BJ (cell line): ENCODE measurements around the gene FAM131A. TPM values are rescaled to one million over a fixed set of nuclear protein-coding genes. Genes with fewer than 3 reads are reported as not detected.
"Not testable (repeated sequence)": the region's sequence is repeated elsewhere in the genome, so short reads cannot be mapped to it uniquely, and the experiment has no call there.

Source experiments
- CTCF ChIA-PET: fragments of 350-600 bp; formaldehyde crosslinking; extraction: SDS; loops from one replicate; lab custom pipeline; 2021; ENCODE audit warnings: antibody characterized with exemption, inconsistent platforms; lab: Yijun Ruan, JAX
- POLR2A ChIA-PET: fragments of 300-600 bp; sonication (Branson Sonifier 250); formaldehyde crosslinking; extraction: SDS; loops from one replicate; lab custom pipeline; 2021; ENCODE audit warnings: antibody characterized with exemption; lab: Charles Lee
- DNase-seq: peaks from one replicate; pipeline ENCODE4 v3.0.0-alpha.2; 2011; ENCODE audit warnings: low read depth
- H3K27me3 ChIP-seq: 2 replicates; pipeline ENCODE4 v1.6.0; 2011; ENCODE audit warnings: low read length; ENCODE audit not compliant: control insufficient read depth, insufficient read depth
- H3K36me3 ChIP-seq: 2 replicates; pipeline ENCODE4 v1.5.1; 2011; ENCODE audit warnings: low read length; ENCODE audit not compliant: control insufficient read depth, insufficient read depth
- H3K4me3 ChIP-seq: 2 replicates; pipeline ENCODE4 v1.5.1; 2011; ENCODE audit warnings: low read depth, mild to moderate bottlenecking, control low read depth, low read length
- polyA plus RNA-seq: library from polyadenylated mRNA; depleted of rRNA; stranded (reverse); fragments of >200 nt; gene quantifications from 2 replicates; pipeline ENCODE4 v1.2.3, GENCODE V29; 2011
- TF ChIP-seq, protein P1 (sequence below): IDR thresholded peaks from 2 replicates; pipeline ENCODE4 v1.5.1; 2011; ENCODE audit warnings: low read depth, mild to moderate bottlenecking, control low read depth, inconsistent platforms, low read length, moderate library complexity; ENCODE audit not compliant: insufficient read depth

FAM131A gene
- polyA plus RNA-seq, 1 experiment: 9.3 TPM

DNA sequence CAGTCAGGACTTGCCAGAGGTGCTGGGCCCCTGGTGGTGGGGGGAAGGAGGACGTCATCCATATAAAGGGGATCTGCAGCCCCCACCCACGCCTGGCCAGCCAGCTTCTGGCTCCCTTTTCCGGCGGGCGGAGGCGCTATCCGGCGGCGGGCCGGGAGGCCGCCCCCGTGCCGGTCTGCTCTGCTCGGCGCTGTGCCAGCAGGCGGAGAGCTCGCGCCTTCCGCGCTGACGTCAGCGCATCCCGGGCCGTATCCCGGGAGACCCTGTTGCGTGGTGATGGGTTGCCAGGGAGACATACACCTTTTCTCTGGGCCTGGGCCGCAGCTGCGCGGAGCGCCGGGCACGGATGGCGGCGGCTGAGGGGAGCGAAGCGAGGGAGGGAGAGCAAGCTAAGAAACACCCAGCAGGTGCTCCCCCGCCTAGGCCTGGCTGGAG is 1.1 kb downstream of the FAM131A start:
- ChIA-PET CTCF (interaction anchor here (0.8 to 10.5 kb wide), 2 partner anchors 16 to 222 kb away, joined by 3 to 65 read pairs; no protein-coding TSS in a partner anchor), POLR2A (no interaction called here)
- Histone ChIP-seq H3K36me3 (peaks cover 15% of the 10 kb centered on the region), H3K27me3 (no peaks in the 10 kb centered on the region), H3K4me3 (no peak overlapping the region)
- TF ChIP-seq, protein P1, sequence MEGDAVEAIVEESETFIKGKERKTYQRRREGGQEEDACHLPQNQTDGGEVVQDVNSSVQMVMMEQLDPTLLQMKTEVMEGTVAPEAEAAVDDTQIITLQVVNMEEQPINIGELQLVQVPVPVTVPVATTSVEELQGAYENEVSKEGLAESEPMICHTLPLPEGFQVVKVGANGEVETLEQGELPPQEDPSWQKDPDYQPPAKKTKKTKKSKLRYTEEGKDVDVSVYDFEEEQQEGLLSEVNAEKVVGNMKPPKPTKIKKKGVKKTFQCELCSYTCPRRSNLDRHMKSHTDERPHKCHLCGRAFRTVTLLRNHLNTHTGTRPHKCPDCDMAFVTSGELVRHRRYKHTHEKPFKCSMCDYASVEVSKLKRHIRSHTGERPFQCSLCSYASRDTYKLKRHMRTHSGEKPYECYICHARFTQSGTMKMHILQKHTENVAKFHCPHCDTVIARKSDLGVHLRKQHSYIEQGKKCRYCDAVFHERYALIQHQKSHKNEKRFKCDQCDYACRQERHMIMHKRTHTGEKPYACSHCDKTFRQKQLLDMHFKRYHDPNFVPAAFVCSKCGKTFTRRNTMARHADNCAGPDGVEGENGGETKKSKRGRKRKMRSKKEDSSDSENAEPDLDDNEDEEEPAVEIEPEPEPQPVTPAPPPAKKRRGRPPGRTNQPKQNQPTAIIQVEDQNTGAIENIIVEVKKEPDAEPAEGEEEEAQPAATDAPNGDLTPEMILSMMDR: no peak
- DNase-seq: no peak

GRCh38 chr3:184339001-184339400 is 1.6 kb downstream of the FAM131A start:
- Histone ChIP-seq H3K4me3 (no peak overlapping the region), H3K36me3 (peaks cover 12% of the 10 kb centered on the region), H3K27me3 (no peaks in the 10 kb centered on the region)
- no peak for DNase-seq
- TF ChIP-seq, protein P1: no peak
- ChIA-PET CTCF (interaction anchor here (0.8 to 10.5 kb wide), 4 partner anchors 15 to 222 kb away, joined by 3 to 65 read pairs (median 3); no protein-coding TSS in a partner anchor), POLR2A (no interaction called here)

DNA sequence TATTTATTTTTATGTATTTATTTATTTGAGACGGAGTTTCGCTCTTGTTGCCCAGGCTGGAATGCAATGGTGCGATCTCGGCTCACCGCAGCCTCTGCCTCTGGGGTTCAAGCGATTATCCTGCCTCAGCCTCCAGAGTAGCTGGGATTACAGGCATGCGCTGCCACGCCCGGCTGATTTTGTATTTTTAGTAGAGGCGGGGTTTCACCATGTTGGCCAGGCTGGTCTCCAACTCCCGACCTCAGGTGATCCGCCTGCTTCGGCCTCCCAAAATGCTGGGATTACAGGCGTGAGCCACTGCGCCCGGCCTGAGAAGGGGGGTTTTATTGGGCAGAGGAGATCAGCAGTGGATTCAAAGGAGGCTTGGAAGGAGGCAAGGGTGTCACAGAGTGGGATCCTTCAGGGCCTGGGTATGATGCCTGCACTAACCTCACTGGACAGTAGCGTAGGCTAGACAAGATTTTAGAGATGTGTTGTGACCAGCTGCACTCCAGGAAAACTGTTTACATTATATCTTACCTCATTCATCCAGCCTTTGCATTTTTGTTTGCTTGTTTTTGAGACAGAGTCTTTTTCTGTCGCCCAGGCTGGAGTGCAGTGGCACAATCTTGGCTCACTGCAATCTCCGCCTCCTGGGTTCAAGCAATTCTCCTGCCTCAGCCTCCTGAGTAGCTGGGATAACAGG is 2.2 kb downstream of the FAM131A start:
- POLR2A ChIA-PET, DNase-seq, H3K4me3 ChIP-seq, H3K27me3 ChIP-seq: not testable (repeated sequence)
- peaks cover 14% of the 10 kb centered on the region for H3K36me3 ChIP-seq
- CTCF ChIA-PET: interaction anchor here (0.8 to 10.5 kb wide), 4 partner anchors 15 to 221 kb away, joined by 3 to 65 read pairs (median 3); no protein-coding TSS in a partner anchor

GRCh38 chr3:184341925-184342324 is 4.5 kb downstream of the FAM131A start:
- TF ChIP-seq, protein P1: no peak
- no peak for DNase-seq
- Histone ChIP-seq H3K4me3 (no peak overlapping the region), H3K36me3 (peaks cover 10% of the 10 kb centered on the region), H3K27me3 (no peaks in the 10 kb centered on the region)
- ChIA-PET POLR2A (no interaction called here), CTCF (interaction anchor here (0.9 to 10.5 kb wide), 2 partner anchors 12 to 30 kb away, joined by 3 to 65 read pairs; no protein-coding TSS in a partner anchor)

GRCh38 chr3:184343200-184343876 is 5.9 kb downstream of the FAM131A start:
- TF ChIP-seq, protein P1: no peak
- Histone ChIP-seq H3K27me3 (no peaks in the 10 kb centered on the region), H3K4me3 (no peak overlapping the region), H3K36me3 (peaks cover 10% of the 10 kb centered on the region)
- DNase-seq: no peak
- CTCF ChIA-PET: interaction anchor here (10.5 kb wide), 1 partner anchor 11 kb away, joined by 65 read pairs; no protein-coding TSS in a partner anchor
- POLR2A ChIA-PET: interaction anchor here (0.6 to 0.7 kb wide), 2 partner anchors 15 to 328 kb away, joined by 8 to 20 read pairs; no protein-coding TSS in a partner anchor
